ENCODE data around the gene KCNB1.

KCNB1 gene

DNA sequence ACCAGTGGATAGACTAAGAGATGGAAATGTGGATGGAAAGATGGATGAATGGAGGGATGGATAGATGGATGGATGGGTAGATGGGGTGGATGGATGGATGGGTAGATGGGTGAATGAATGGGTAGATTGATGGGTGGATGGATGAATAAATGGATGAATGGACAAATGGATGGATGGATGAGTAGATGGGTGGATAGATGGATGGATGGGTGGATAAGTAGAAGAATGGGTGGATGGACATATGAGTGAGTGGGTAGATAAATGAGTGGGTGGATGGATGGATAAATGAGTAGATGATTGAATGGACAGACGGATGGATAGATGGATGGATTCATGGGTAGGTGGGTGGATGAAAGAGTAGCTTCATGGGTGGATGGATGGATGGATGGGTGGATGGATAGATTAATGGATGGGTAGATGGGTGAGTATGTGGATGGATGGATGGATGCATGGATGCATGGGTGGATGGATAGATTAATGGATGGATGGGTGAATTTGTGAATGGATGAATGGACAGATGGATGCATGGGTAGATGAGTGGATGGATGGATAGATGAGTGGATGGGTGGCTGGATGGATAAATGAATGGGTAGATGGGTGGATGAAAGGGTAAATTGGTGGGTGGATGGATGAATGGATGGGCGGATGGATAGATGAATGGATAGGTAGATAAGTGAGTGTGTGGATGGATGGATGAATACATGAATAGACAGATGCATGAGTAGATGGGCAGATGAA lies 29.5 kb upstream of the KCNB1 start:
- Histone ChIP-seq H3K36me3 (ENCODE audit: insufficient read depth, low read length) (no peaks in the 10 kb centered on the region; the same call in 1 of the 2 replicates), H3K4me1 (ENCODE audit: insufficient read depth, low read length) (0 out of 2 replicates have a peak, but pooled peaks cover 7% of the 10 kb centered on the region), H3K9me3 (ENCODE audit: control insufficient read depth, insufficient read depth, low read length) (no peaks in the 10 kb centered on the region), H3K9ac (ENCODE audit: low read depth, low read length) (no peak overlapping the region)

DNA sequence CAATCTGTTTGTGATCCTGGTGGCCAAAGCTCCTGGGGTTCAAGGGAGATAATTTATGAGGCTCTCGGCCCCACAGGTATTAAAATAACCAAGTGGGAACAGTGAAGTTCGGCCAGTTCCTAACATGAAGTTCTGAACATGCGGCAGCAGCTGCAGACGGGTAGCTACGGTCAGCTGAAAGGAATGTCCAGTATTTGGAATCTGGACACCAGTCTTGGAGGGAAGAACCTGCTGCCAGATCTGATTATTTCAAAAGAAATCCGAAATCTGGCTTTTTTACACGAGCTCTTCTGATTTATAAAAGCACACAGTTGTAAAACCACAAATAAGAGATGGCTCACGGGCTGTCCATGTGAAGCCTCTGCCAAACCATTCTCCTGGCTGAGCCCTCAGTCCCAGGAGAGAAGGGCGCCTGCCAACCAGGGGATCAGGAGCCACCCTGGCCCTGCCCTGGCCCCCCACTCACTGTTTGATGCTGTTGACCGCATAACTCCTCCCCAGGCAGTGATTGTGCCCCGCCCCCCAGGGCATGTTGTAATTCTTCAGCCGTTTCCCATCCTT lies 28.2 kb upstream of the KCNB1 start:
- Histone ChIP-seq H3K9ac (ENCODE audit: low read depth, low read length) (no peak overlapping the region), H3K36me3 (ENCODE audit: insufficient read depth, low read length) (no peaks in the 10 kb centered on the region; the same call in 1 of the 2 replicates), H3K9me3 (ENCODE audit: control insufficient read depth, insufficient read depth, low read length) (no peaks in the 10 kb centered on the region), H3K4me1 (ENCODE audit: insufficient read depth, low read length) (0 out of 2 replicates have a peak, but pooled peaks cover 7% of the 10 kb centered on the region)

DNA sequence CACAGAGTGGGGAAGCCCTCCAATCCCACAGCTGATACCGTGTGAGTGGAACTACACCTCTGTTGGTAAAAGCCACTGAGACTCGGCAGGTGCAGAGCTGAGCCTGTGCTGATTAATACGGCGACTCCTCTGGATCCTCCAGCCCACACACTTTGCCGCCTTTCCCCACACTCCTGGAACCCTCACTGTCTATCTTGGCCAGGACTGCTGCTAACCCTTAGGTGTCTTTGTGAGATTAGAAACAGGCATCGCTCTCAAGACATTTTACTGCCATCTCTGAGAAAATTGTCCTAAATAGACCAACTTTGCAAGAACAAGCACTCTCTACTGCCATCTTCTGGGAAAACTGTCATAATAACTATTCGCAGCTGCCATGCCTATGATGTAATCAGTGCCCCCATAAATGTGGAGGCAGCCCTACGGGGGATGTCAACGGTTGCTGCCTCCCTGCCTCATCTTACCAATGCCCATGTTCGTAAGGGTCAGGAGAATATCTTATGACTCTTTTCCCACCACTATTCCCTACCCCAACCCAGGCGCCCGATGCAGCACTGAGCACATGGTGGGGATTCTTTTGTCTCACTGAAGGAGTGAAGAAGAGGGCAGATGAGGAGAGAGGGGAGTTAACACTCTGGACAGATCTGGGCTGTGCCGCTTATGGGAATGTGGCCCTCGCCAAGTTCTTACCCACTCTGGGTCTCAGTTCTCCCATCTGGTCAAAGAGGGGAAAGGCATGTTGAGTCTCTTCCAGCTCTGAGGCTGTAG lies 26.1 kb upstream of the KCNB1 start:
- no peaks in the 10 kb centered on the region for H3K9me3 ChIP-seq (ENCODE audit: control insufficient read depth, insufficient read depth, low read length)
- 0 out of 2 replicates have a peak, but pooled peaks cover 7% of the 10 kb centered on the region for H3K4me1 ChIP-seq (ENCODE audit: insufficient read depth, low read length)
- H3K36me3 ChIP-seq (ENCODE audit: insufficient read depth, low read length) = no peaks in the 10 kb centered on the region; the same call in 1 of the 2 replicates
- H3K9ac ChIP-seq (ENCODE audit: low read depth, low read length) = no peak overlapping the region

DNA sequence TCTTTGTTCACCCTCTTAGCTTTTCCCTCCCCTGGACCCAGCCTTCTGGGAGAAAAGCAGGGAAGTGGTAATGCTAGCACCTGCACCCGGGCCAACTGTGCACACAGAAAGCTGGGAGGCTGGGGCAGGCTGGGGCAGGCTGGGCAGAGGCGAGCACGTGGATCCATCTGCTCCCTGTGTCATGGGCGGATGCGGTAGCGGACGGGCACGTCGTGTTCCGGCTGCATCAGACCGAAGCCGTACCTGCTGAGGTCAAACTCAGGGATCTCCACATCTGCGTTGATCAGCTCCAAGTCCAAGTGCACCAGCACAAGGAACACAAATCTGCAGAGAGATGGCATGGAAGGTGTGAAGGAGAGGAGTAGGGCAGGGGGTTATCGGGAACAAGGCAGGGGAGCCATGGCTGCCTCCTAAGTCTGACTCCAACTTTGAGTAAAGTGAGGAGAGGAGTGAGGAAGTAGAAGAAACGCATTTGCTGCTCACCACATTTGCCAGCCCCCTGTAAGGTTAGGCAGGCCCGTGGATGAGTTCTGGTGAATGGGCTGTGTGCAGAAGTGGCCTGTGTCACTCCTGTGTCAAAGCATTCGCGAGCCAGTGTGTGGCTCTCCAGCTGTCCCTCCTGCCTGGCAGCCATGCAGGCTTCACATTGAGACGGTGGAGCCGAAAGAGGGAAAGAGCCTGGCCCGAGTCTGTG lies 25.4 kb upstream of the KCNB1 start:
- H3K9ac ChIP-seq (ENCODE audit: low read depth, low read length) = no peak overlapping the region
- 0 out of 2 replicates have a peak, but pooled peaks cover 7% of the 10 kb centered on the region for H3K4me1 ChIP-seq (ENCODE audit: insufficient read depth, low read length)
- no peaks in the 10 kb centered on the region; the same call in 1 of the 2 replicates for H3K36me3 ChIP-seq (ENCODE audit: insufficient read depth, low read length)
- no peaks in the 10 kb centered on the region for H3K9me3 ChIP-seq (ENCODE audit: control insufficient read depth, insufficient read depth, low read length)

DNA sequence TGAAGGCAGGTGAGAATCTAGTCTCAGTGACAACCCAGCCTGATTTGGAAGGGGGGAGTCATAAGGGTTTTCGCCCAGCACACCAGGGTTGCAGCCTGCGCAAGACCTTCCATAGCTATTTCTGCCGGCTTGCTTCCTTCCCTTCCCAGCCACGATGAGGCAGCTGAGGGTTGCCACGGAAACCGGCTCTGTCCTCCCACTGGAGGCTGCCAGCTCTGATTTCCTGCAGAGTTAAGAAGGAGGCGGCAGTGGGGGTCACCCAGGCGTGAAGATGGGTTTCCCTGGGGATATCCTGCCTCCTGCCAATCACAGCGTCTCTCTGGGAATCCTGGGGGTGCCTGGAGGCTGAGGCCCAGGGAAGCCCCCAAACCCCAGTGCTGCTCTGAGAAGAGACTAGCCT lies 23.1 kb upstream of the KCNB1 start:
- 0 out of 2 replicates have a peak, but pooled peaks cover 7% of the 10 kb centered on the region for H3K4me1 ChIP-seq (ENCODE audit: insufficient read depth, low read length)
- no peaks in the 10 kb centered on the region for H3K9me3 ChIP-seq (ENCODE audit: control insufficient read depth, insufficient read depth, low read length)
- no peak overlapping the region for H3K9ac ChIP-seq (ENCODE audit: low read depth, low read length)
- H3K36me3 ChIP-seq (ENCODE audit: insufficient read depth, low read length) = no peaks in the 10 kb centered on the region

DNA sequence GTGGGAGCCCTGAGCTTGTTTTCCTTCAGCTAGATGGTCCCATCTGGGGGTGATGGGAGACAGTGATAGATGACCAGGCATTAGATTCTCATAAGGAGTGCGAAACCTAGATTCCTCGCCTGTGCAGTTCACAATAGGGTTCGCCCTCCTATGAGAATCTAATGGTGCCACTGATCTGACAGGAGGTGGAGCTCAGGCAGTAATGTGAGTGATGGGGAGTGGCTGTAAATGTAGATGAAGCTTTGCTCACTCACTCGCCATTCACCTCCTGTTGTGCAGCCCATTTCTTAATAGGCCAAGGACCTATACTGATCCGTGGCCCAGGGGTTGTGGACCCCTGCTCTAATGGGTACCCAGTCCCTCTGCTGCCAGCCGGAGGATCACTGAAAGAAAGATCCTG lies 20.7 kb upstream of the KCNB1 start:
- Histone ChIP-seq H3K36me3 (ENCODE audit: insufficient read depth, low read length) (no peaks in the 10 kb centered on the region), H3K9ac (ENCODE audit: low read depth, low read length) (no peak overlapping the region), H3K9me3 (ENCODE audit: control insufficient read depth, insufficient read depth, low read length) (no peaks in the 10 kb centered on the region), H3K4me1 (ENCODE audit: insufficient read depth, low read length) (no peaks in the 10 kb centered on the region)

DNA sequence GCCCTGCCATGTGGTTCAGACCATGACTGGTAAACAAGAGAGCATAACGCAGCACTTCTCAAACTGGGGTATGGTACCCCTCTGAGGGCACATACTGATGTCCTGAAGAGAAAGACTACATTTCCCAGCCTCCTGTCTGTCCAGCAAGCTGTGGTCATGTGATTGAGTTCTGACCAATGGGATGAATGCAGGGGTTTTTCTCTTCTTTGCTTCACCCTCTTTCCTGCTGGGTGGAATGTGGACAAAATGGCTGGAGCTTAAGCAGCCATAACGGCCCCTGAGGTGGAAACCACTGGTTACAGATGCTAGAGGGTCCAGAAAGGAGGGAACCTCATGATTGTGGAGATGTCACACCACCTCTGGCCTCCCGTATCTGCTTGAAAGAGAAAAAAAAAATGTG lies 19.4 kb upstream of the KCNB1 start:
- no peaks in the 10 kb centered on the region for H3K9me3 ChIP-seq (ENCODE audit: control insufficient read depth, insufficient read depth, low read length)
- H3K9ac ChIP-seq (ENCODE audit: low read depth, low read length) = no peak overlapping the region
- H3K36me3 ChIP-seq (ENCODE audit: insufficient read depth, low read length) = no peaks in the 10 kb centered on the region
- no peaks in the 10 kb centered on the region for H3K4me1 ChIP-seq (ENCODE audit: insufficient read depth, low read length)

DNA sequence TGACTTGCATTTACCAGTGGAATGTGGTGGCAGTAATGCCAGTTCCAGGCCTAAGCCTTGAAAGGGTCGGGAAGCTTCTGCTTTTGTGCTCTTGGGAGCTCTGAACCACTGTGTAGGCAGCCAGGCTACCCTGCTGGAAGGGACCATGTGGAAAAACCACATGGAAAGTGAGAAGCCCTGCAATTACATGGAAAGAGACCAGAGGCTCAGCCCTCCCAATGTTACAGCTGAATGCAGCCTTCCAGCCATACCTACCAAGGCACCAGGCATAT lies 14.9 kb upstream of the KCNB1 start:
- Histone ChIP-seq H3K36me3 (ENCODE audit: insufficient read depth, low read length) (no peaks in the 10 kb centered on the region), H3K9ac (ENCODE audit: low read depth, low read length) (no peak overlapping the region), H3K4me1 (ENCODE audit: insufficient read depth, low read length) (peaks cover 5% of the 10 kb centered on the region; the same call in 1 of the 2 replicates), H3K9me3 (ENCODE audit: control insufficient read depth, insufficient read depth, low read length) (no peaks in the 10 kb centered on the region)

DNA sequence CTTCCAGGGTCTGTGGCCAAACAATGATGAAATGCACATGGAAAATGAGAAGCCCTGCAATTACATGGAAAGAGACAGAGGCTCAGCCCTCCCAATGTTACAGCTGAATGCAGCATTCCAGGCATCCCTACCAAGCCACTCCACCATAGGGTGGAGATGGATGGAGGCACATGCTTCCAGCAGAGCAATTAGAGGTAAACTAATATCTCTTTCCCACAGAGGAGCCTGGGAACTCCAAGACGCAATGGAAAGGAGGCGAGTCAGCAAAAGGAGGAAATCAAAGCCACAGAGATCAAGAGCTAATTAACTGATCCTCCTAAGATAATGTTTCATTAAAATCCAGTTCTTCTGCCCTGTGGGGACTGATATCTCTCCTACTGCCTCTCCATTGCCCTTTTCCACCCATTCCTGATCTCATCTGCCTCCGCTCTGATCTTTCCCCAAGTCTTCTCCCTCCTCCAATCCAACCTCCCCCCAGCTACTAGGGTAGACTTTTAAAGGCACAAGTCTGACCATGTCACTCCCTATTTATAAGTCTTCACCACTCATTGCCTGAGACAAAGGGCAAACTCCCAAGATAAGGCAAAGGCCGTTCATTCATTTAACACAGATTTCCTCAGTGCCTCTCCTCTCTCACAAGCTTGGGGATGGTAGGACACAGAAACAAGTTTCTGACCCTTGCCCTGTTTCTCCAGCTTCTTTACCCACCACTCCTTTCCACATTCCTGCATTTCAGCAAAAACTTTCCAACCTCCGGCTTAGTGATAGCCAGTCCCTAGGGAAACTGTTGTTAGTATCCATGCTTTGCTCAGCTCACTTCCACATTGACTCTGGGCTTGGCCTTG lies 14.3 kb upstream of the KCNB1 start:
- Histone ChIP-seq H3K4me1 (ENCODE audit: insufficient read depth, low read length) (peaks cover 5% of the 10 kb centered on the region; the same call in 1 of the 2 replicates), H3K9ac (ENCODE audit: low read depth, low read length) (no peak overlapping the region), H3K36me3 (ENCODE audit: insufficient read depth, low read length) (no peaks in the 10 kb centered on the region), H3K9me3 (ENCODE audit: control insufficient read depth, insufficient read depth, low read length) (no peaks in the 10 kb centered on the region)

DNA sequence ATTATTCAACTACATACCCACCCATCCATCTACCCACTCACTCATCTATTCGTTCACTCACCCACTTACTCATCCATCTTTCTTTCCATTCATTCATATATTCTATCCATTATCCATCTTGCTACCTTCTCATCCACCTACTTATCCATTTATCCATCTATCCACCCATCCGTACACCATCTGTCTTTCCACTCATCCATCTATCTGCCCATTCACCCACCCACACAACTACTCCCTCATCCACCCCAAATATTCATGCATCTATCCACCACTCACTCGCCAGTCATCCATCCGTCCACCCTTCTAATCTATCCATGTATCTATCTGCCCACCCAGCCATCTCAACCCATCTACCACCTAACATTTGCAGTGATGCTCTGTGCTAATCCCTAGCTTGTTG lies 13.6 kb upstream of the KCNB1 start:
- H3K4me1 ChIP-seq (ENCODE audit: insufficient read depth, low read length) = peaks cover 5% of the 10 kb centered on the region; the same call in 1 of the 2 replicates
- H3K36me3 ChIP-seq (ENCODE audit: insufficient read depth, low read length) = no peaks in the 10 kb centered on the region
- no peak overlapping the region for H3K9ac ChIP-seq (ENCODE audit: low read depth, low read length)
- H3K9me3 ChIP-seq (ENCODE audit: control insufficient read depth, insufficient read depth, low read length) = no peaks in the 10 kb centered on the region

DNA sequence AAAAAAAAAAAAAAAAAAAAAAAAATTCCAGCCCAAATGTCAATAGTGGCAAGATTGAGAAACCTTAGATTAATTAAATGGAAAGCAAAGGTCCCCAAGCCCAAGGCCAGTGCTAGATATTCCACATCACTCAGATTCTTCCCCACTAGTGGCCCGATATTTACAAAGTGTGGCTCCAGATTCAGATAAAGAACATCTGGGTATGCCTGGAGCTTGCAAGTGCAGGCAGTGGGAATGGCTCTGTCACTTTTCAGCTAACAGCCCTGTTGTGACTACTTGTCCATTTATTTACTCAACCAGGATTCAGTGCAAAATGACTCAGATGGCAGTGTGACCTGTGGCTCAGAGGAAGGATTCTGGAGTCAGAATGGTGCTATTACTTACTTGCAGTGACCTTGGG lies 8.2 kb upstream of the KCNB1 start:
- H3K9ac ChIP-seq (ENCODE audit: low read depth, low read length) = no peak overlapping the region
- H3K9me3 ChIP-seq (ENCODE audit: control insufficient read depth, insufficient read depth, low read length) = no peaks in the 10 kb centered on the region; the same call in 1 of the 2 replicates
- no peaks in the 10 kb centered on the region for H3K4me1 ChIP-seq (ENCODE audit: insufficient read depth, low read length)
- H3K36me3 ChIP-seq (ENCODE audit: insufficient read depth, low read length) = no peaks in the 10 kb centered on the region; the same call in 1 of the 2 replicates

DNA sequence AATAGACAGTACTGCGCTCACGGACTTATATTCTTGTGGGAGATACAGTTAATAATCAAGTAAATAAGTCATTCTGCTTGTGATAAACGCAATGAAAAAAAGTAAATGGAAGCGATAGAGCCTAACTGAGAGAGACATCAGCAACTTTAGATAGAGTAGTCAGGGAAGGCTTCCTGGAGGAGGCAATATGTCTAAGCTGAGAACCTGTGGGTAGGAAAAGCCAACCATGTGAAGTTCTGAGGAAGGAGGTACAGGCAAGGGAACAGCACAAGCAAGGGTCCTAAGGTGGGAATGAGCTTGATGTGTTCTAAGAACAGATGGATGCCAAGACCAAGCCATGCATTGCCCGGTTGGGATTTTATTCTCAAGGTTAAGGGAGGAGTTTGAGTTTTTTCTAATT lies 7.2 kb upstream of the KCNB1 start:
- H3K9me3 ChIP-seq (ENCODE audit: control insufficient read depth, insufficient read depth, low read length) = no peaks in the 10 kb centered on the region; the same call in 1 of the 2 replicates

DNA sequence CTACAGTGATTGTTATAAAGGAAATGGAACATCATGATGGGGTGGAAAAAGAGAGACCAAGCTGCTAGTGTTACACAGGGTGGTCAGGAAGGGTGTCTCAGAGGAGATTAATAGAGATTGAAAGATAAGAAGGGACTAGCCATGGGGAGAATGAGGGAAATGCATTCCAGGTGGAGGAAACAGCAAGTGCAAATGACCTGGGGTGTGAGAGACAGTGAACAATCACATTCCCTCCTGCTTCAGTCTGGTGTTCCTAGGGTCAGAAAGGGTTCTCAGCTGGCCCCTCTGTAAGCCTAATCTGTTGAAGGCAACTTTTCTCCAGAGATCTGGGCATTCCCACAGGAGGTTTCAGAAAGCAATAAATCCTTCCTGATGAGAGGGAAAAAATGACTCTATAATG lies 3.6 kb upstream of the KCNB1 start:
- Histone ChIP-seq H3K9ac (ENCODE audit: low read depth, low read length) (no peak overlapping the region), H3K9me3 (ENCODE audit: control insufficient read depth, insufficient read depth, low read length) (no peaks in the 10 kb centered on the region; the same call in 1 of the 2 replicates), H3K4me1 (ENCODE audit: insufficient read depth, low read length) (no peaks in the 10 kb centered on the region), H3K36me3 (ENCODE audit: insufficient read depth, low read length) (no peaks in the 10 kb centered on the region; the same call in 1 of the 2 replicates)

More for the DNA sequence above, 7.2 kb upstream of the KCNB1 start:
- Histone ChIP-seq H3K9ac (ENCODE audit: low read depth, low read length) (no peak overlapping the region), H3K4me1 (ENCODE audit: insufficient read depth, low read length) (no peaks in the 10 kb centered on the region), H3K36me3 (ENCODE audit: insufficient read depth, low read length) (no peaks in the 10 kb centered on the region; the same call in 1 of the 2 replicates)

Measured in ES-I3 (cell line).